Measurements from ENCODE around the gene MEMO1.

DNA sequence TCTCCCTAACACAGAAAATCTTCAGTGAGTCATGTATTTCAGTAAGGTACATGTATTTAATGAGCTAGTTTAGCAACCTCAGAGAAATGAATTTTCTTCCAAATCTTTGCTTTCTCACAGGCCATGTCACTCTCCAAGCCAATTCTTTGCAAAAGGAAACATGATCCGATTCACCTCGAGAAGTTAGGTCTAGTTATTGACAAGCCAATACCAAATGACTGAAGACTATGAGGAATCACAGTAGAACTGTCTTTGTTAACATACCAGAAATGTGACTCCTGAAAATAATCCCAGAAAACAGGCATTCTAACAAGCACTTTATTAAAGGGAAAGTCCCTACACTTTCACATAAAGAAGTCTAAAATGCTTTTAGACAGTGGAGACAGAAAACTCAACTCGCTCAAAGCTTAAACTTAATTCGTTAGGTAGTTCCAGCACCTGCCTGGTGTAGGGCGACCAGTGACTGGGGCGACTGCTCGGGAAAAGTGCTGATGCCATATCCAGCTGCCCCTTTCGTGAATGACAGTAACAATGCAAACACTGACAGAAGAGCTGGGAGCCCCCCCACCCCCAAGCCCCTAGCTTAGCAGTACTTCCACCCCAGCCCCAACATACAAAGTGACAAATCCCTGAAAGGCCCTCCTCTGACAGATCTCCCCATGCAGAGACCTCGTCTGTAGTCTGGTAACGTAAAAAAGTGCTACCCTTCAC, 1.8 kb downstream of the MEMO1 start:
- TF ChIP-seq, protein P1, sequence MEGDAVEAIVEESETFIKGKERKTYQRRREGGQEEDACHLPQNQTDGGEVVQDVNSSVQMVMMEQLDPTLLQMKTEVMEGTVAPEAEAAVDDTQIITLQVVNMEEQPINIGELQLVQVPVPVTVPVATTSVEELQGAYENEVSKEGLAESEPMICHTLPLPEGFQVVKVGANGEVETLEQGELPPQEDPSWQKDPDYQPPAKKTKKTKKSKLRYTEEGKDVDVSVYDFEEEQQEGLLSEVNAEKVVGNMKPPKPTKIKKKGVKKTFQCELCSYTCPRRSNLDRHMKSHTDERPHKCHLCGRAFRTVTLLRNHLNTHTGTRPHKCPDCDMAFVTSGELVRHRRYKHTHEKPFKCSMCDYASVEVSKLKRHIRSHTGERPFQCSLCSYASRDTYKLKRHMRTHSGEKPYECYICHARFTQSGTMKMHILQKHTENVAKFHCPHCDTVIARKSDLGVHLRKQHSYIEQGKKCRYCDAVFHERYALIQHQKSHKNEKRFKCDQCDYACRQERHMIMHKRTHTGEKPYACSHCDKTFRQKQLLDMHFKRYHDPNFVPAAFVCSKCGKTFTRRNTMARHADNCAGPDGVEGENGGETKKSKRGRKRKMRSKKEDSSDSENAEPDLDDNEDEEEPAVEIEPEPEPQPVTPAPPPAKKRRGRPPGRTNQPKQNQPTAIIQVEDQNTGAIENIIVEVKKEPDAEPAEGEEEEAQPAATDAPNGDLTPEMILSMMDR (IDR thresholded peaks at IDR 0.05; ENCODE audit: low read depth, low read length, poor library complexity, severe bottlenecking): no peak
- no peak for TF ChIP-seq EZH2phosphoT487 (IDR thresholded peaks at IDR 0.05; ENCODE audit: borderline replicate concordance, low read length)
